Head of caudate nucleus (tissue), 42 donors: ENCODE data around the gene CCNG1.
"Not testable (repeated sequence)": the region's sequence is repeated elsewhere in the genome, so short reads cannot be mapped to it uniquely, and the experiment has no call there.

Source experiments
- DNase-seq, 42 donors: peaks; one replicate each; pipeline versions ENCODE4 v3.0.0 to v3.0.0-alpha.2; 2020 to 2021; ENCODE audit warnings: mixed read lengths in 7 of 42
- intact Hi-C: fragments of 100-400 bp; cut with DNase I; formaldehyde crosslinking; loops from one replicate; pipeline ENCODE4 v1.15.0; 2022

Gene CCNG1

DNA sequence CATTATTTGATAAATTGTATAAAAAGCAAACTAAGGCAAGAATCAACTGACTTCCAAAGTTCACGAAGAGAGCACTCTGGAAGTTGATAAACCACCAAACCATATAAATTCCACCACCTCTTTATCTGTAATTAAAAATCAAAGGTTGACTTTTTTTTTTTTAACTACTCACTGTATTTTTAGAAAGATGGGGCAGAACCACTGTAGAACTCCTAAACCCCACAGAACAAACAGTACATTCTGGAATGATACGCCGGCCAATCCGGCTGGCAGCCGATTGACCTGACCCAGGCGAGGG is 435 bp upstream of the CCNG1 start:
- intact Hi-C loops, result no loop called here
- DNase-seq, result no peak

DNA sequence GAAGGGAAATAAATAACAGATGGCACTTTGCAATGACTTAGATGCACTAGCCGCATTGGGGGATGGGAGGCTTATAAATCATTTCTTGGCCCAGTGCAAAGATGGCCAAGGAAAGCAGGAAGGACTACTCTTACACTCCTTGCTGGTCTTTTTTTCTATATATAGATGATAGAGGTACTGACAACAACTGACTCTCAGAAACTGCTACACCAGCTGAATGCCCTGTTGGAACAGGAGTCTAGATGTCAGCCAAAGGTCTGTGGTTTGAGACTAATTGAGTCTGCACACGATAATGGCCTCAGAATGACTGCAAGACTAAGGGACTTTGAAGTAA is 1.7 kb downstream of the CCNG1 start:
- intact Hi-C loops, result no loop called here
- DNase-seq, result no peak

DNA sequence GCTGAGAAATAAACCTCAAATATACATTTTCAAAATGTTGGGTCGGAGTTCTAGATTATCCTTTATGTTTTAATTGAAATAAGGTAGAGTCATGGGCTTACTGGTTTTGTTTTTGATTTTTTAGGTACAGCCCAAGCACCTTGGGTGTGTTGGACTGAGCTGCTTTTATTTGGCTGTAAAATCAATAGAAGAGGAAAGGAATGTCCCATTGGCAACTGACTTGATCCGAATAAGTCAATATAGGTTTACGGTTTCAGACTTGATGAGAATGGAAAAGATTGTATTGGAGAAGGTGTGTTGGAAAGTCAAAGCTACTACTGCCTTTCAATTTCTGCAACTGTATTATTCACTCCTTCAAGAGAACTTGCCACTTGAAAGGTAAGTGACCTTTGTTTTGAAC is 3.6 kb downstream of the CCNG1 start:
- no peak for DNase-seq
- intact Hi-C loops, result no loop called here

DNA sequence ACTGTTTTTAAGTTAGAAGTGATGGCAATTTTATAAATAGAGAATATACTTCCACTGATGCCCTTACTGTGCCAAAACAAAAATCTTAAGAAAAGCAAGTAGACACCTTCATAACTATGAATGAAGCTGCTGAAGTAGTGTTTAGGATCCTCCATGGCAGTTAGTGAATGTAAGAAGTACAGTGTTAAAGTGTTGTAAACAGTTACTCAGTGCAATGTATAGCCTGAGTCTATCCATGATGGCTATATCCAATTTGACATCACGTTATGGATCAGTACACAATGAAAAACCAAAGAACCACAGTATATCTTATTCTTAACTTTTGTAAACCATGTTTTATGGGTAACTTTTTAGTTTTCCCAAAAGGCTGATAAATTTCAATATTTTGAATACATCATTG is 7.1 kb downstream of the CCNG1 start:
- intact Hi-C loops, result no loop called here
- no peak for DNase-seq

DNA sequence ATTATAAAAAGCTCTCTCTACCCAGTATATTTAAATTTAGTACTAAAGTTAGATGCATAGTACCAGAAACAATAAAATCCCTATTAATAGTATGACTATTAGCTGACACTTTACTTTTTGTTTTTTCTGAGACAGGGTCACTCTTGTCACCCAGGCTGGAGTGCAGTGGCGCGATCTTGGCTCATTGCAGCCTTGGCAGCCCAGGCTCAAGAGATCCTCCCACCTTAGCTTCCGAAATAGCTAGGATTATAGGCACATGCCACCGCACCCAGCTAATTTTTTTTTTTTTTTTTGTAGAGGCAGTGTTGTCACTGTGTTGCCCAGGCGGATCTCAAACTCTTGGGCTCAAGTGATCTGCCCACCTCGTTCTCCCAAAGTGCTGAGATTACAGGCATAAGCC is 8.0 kb downstream of the CCNG1 start:
- intact Hi-C loops, result no loop called here
- no peak for DNase-seq

DNA sequence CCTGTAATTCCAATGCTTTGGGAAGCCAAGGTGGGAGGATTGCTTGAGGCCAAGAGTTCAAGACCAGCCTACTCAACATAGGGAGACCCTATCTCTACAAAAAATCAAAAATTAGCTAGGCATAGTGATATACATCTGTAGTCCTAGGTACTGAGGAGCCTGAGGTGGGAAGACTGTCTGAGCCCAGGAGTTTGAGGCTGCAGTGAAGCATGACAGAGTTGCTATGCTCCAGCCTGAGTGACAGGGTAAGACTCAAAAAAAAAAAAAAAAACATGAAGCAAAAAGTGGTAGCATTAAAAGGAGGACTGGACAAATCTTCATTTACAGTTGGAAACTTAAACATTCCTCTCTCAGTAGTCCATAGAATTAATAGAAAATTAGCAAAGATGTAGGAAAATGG is 9.8 kb downstream of the CCNG1 start:
- intact Hi-C loops, result no loop called here
- DNase-seq, result no peak

DNA sequence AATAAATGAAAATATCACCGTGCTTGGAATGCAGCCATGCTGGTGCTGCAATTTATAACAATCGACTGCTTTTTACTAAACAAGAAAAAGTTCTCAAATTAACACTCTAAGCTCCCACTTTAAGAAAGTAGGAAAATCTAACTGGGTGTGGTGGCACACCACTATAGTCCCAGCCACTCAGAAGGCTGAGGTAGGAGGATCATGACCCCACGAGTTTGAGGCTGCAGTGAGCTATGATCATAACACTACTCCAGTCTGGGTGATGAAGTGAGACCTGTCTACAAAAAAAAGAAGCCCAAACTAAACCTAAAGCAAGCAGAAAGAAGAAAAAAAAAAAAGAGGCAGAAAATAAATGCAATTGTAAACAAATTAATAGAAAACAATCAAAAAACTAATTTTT is 10.5 kb downstream of the CCNG1 start:
- intact Hi-C loops, result no loop called here
- DNase-seq, result no peak

DNA sequence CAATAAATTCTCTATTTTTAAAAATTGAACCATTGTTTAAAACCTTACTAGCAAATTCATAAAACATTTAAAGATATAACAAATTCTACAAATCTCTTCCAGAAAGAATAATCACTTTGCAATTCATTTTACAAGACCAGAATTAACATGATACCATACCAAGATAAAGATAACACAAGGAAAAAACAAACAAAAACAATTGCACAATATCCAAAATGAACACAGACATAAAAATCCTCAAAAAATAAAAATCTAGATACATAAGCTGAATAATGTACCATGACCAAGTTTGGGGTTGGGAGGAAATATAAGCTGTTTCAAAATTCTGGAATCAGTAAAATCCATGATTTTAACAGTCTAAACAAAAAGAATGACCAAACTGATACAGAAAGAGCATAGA is 11.1 kb downstream of the CCNG1 start:
- no peak for DNase-seq
- intact Hi-C loops, result no loop called here

DNA sequence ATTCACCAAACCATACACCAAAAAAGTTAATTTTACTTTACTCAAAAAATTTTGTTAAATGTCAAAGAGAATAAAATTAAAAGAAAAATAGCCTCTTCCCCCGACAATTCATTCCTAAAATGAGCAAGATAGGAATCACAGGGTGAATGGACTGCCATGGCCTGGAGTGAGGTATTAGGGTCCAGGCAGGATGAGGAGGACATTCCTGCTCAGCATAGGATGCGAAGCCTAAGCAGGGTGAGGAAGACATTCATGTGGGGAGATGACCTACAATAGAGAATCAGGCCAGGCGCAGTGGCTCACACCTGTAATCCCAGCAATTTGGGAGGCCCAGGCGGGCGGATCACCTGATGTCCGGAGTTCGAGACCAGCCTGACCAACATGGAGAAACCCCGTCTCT is 14.1 kb downstream of the CCNG1 start:
- intact Hi-C loops, result no loop called here

DNA sequence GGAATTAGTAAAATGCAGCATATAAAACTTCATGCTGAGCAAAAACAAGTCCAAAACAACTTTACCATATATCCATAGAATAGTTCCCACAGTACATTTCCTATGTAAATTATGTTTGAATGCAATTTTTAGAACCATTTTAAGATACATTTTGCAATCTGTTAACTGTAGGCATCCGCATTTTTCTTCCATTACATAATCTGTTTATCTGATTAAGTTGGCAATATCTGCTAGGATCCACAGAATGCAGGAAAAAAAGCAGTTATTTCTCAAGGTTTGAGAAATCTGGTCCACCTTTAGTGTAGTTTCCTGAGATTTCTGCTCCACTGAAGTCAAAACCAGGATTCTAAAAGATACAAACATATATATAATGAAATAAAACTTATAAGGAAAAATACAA is 16.3 kb downstream of the CCNG1 start:
- DNase-seq, result no peak
- intact Hi-C loops, result no loop called here

More for the DNA sequence above, 14.1 kb downstream of the CCNG1 start:
- no peak for DNase-seq

DNA sequence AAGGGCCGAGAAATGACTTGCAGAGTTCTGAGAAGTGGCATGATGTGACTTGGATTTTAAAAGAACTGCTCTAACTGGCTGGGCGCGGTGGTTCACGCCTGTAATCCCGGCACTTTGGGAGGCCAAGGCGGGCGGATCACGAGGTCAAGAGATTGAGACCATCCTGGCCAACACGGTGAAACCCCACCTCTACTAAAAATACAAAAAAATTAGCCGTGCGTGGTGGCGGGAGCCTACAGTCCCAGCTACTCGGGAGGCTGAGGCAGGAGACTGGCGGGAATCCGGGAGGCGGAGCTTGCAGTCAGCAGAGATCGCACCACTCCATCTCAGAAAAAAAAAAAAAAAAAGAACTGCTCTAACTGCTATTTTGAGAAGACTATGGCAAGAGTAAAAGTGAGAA is 18.0 kb downstream of the CCNG1 start:
- intact Hi-C loops, DNase-seq: not testable (repeated sequence)

DNA sequence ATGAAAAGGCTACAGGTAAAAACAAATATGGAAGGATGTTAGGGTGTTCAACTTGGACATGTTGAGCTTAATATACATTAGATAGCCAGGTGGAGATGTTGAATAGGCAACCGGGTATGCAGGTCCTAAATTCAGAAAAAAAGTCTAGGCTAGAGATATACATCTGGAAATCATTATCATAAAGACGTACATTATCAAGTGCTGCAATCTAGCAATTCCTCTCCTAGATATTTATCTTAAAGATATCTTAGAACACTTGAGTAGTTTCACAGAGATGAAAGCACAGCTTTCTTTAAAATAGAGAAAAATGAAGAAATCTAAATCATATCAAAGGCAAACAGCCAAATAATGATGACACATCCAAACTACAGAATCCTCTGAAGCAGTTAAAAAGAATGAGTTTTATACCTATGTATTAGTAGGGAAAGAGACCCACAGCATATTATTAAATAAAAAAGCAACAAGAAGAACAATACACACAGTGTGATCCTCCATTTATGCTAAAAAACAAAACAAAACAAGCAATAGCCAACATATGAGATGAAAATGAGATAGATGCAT is 18.7 kb downstream of the CCNG1 start:
- intact Hi-C loops, result no loop called here
- DNase-seq, result no peak

DNA sequence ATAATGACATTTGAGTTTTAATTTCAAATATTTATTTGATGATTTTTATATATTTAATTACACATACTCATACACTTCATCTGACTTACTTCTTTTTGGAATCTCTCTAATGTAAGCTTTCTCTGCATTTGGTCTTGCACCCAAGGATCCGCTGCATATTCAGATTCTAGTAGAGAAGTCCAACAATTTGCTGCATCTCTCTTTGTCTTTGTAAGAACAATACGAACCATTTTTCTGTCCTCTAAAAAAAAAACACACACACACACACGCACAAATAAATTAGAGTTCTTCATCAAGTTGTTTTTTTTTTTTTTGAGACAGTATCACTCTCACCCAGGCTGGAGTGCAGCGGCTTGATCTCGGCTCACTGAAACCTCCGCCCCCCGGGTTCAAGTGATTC is 19.4 kb downstream of the CCNG1 start:
- no peak for DNase-seq

DNA sequence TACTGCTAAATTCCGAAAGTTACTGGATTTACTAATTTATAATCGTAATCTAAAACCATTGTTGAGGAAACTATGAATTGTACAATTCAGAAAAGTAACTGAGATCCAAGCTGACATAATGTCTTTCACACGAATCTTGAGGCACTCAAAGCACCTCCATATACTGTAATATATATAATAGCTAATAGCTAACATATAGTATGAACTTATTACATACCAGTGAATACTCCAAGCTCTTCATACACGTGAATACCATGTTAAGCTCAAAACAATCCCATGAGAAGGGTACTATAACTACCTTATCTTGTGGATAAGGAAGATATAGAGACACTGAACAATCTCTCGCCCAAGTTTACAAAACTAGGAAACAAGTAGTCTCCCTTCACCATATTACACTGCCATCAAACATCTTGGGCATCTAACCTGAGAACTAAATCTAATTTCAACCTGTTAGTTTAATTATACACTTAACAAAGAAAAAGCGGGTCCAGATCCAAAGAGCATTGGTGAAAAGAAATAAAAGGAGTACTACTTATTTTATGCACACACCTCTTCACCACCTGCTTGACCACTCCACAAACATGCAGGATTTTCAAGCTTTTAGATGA is 21.5 kb downstream of the CCNG1 start:
- intact Hi-C loops, result no loop called here
- no peak for DNase-seq

More for the DNA sequence above, 19.4 kb downstream of the CCNG1 start:
- intact Hi-C loops, result no loop called here

DNA sequence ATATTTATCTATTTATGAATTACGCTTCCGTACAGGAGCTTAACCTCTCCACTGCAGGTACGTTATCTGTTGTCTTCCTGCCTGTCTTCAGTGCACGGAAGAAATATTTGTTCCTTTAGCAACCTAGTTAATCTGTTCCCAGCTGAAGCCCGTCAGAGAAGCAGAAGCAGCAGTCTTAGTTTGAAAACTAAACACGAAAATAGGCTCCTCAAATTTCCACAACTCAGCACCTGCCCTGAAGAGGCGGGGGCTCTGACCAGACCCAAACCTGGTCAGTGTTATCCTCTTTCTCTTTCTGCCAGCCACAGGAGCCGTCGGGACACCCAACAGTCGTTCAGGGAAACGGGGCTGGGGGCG is 22.0 kb downstream of the CCNG1 start:
- peak in 2 of 42 donors; percentile 7 to 12 for DNase-seq
- intact Hi-C loops, result no loop called here

DNA sequence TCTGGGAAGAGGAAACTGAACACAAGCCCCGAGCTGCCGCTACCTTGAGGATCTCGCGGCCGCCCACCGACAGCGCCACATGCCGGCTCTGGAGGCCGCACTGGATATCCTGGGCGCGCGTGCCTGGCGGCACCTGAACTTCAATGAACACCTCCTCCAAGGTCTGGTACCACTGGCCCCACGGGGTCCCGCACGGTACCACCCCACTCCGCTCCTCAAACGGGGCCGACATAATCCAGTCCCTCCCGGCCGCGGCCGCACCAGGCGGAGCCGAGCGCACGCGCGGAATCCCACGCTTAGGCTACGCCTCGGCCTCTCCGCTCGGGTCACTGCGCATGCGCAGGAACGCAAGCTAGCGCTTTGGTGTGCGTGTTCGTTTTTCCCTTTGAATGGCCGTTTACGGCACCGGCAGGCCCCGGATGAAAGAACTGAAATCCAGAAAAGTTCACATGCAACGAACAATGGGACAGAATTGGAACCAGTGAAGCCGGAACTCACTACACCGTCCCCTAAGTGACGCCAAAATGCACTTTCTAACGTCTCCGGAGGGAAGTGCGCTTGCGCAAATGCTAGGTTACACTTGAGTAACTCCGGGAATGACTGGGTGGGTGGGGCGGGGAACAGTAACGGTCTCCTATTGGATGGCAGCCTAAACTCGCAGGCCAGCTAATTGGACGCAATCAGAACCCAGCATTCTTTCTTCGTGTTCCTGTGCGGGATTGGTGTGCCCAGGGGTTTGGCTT is 22.6 kb downstream of the CCNG1 start, which contains the start of gene NUDCD2:
NUDCD2 (minus strand) TSS at position 284 of the 743 bp plus-strand sequence; CDS start at position 232, 52 bp downstream.
- intact Hi-C loops, result loop anchor here (1.0 kb wide), 1 partner anchor 45 kb away; the partner anchor contains the start of gene MAT2B
- peak; percentile 92 to 98 (median 96) for DNase-seq

DNA sequence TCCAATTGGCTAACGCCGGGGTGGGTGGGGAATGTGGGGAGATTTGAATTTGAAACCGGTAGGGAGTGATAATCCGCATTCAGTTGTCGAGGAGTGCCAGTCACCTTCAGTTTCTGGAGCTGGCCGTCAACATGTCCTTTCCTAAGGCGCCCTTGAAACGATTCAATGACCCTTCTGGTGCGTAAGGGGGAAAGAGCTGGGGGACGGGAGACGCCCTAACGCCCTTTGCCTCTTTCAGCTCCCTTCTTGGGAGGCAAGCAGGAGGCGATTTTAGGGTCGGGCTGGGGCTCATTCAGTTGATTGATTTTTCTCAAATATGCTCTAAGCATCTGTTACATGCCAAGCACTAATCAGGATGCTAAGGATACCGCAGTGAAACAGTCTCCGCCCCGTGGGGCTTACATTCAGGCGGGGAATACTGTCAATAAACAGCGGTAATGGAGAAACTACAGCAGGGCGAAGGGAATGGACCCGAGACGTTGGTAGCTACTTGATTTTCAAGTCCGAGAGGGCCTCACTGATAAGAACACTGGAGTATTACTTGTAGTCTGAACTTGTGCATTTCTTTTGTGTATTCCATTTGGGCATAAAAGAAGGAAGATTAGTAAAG is 23.3 kb downstream of the CCNG1 start, which contains the start of gene HMMR:
HMMR (plus strand) TSS at position 71 of the 610 bp plus-strand sequence; CDS start at position 132, 61 bp downstream.
- DNase-seq, result peak in 1 of 42 donors; percentile 5
- intact Hi-C loops, result loop anchor here (1.0 kb wide), 1 partner anchor 45 kb away; the partner anchor contains the start of gene MAT2B

DNA sequence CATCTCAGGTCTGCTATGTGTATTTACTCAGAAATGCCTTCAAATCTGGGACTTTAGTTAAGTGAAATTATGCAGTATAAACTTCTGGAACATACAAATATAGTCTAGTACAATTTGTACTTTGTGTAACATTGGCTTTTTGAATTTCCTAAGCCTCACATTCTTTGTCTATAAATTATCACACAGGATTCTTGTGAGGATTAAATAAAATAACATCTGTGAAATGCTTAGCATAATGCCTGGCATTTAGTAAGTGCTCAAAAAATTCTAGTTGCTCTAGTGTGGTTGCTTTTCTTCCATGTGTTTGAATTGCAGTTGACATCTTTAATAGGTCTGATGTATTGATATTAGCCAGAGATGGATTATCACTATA is 25.7 kb downstream of the CCNG1 start:
- DNase-seq, result no peak
- intact Hi-C loops, result no loop called here

DNA sequence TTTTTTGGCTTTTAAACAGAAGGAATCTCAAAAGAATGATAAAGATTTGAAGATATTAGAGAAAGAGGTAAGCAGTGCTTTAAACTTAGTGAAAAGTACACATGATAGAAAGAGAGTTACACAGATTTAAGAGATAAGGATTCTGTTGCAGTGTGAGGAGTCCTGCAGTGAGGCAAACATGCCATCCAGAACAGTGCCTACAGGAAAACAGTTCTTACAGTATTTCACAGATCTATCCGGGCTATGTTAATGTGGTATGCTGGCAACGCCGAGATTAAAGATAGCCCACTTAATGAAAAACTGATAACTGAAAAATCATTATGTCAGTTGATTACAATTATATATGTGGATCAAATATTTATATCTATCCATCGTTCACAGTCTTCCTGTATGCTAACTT is 30.3 kb downstream of the CCNG1 start:
- intact Hi-C loops, result no loop called here
- DNase-seq, result no peak

DNA sequence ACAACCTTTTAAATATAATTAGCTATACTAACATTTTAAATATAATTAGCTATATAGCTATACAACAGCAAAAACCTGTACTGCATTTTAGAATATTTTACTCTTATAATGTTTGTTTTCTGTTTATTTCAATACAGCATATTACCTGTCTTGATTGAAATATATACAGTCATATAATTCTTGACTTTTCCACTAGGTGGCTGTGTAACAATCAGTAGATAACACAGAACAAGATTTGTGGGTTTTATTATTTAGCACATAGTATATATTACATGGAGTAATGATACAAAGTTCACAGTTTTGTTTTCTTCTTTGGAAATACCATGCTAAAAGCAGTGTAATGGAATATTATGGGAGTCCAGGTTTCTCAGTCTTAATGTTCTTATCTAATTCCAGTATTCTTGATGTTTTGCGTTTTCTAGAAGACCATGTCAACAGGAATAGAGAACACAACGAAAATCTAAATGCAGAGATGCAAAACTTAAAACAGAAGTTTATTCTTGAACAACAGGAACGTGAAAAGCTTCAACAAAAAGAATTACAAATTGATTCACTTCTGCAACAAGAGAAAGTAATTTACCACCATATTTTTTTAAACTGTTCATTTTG is 36.3 kb downstream of the CCNG1 start:
- DNase-seq, result no peak
- intact Hi-C loops, result no loop called here
